ENCODE measurements around the gene FGR.

GRCh38 chr1:27650539-27651175 is 15.7 kb upstream of the FGR start:
- TF ChIP-seq CENPX (CRISPR knock-in tag; IDR thresholded peaks at IDR 0.05) (no peak), EEA1 (CRISPR knock-in tag; IDR thresholded peaks at IDR 0.05; ENCODE audit: borderline replicate concordance) (no peak), PITX1 (CRISPR knock-in tag; IDR thresholded peaks at IDR 0.05) (no peak), FOXA3 (CRISPR knock-in tag; IDR thresholded peaks at IDR 0.05) (no peak), ZSCAN5A (CRISPR knock-in tag; IDR thresholded peaks at IDR 0.05; ENCODE audit: borderline replicate concordance) (no peak), FOXJ3 (CRISPR knock-in tag; IDR thresholded peaks at IDR 0.05; ENCODE audit: borderline replicate concordance) (no peak), ZNF407 (CRISPR knock-in tag; IDR thresholded peaks at IDR 0.05; ENCODE audit: not compliant biosample characterization) (no peak), TRAFD1 (CRISPR knock-in tag; IDR thresholded peaks at IDR 0.05; ENCODE audit: borderline replicate concordance) (no peak), ZNF724P (CRISPR knock-in tag; IDR thresholded peaks at IDR 0.05; ENCODE audit: borderline replicate concordance) (no peak), MAFK (conservative IDR thresholded peaks at IDR 0.05 in 1 of 2, IDR thresholded peaks at IDR 0.05 in 1 of 2; ENCODE audit: low read length in 2 of 2) (no peak), ZNF274 (CRISPR knock-in tag; IDR thresholded peaks at IDR 0.05) (no peak), ZBTB39 (CRISPR knock-in tag; IDR thresholded peaks at IDR 0.05) (no peak), ATF2 (CRISPR knock-in tag; IDR thresholded peaks at IDR 0.05) (no peak)
